ENCODE results near the gene KRTAP5-6.

The KRTAP5-6 gene

DNA sequence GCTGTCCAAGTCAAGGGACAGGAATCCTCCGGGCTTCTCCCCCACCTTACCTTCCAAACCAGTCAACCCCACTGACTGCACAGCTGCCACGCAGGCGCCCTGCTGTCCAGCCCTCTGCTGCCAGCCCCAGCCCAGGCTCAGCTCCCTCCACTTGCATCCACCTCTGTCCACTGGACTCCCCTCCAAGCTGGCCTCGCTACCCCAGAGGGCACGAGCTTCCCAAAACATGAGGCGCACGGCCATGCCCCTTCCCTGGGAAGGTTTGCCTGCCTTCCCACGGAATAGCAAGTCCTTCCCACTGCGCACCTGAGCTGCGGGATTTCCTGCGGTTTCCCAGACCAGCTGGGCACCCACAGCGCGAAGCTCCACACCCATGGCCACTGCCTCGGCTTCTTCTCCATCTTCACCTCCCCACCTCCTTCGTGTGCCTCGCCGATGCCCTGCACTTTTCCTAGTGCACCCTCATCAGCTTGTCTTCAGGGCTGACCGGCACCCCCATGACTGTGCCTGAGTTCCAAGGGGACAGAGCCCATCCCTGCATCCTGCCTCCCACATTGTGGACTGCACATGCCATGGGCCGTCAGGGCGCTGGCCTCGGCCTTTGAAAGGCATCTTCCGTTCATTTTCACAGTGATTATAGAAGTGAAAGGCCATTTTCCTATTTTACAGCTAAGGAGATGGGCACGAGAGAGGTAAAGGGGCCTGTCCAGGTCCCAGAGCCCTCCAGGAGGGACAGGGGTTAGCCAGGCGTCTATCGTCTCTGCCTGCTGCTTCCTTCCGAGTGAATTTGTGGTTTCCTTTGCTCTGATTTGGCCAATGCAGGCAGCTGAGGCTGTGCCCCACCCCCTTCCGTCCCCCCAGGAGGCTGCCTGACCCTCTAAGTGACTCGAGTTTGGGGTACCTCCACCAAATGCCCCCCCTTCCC, 37.0 kb downstream of the KRTAP5-6 start:
- no peak for DNase-seq (ENCODE audit: low read depth, low spot score)

DNA sequence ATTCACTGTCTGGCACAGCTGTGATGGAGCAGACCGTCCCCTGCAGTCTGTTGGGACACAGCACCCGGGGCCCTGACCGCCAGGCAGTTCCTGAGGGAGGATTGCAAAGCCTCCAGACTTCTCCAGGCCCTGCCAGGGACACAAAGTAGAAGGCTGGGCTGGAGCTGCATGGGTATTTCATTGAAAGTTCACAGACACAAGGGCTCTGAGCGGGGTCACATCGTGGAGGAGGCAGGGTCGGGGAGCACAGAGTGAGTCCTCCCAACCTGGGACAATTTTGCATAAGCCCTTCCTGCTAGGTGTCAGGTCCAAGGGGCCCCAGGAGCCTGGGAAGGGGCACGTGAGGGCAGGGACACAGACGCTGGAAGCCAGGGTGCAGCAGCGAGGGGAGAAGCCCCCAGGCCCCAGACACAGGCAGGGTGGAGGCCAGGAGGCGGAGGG, 37.7 kb downstream of the KRTAP5-6 start:
- DNase-seq (ENCODE audit: low read depth, low spot score): no peak

DNA sequence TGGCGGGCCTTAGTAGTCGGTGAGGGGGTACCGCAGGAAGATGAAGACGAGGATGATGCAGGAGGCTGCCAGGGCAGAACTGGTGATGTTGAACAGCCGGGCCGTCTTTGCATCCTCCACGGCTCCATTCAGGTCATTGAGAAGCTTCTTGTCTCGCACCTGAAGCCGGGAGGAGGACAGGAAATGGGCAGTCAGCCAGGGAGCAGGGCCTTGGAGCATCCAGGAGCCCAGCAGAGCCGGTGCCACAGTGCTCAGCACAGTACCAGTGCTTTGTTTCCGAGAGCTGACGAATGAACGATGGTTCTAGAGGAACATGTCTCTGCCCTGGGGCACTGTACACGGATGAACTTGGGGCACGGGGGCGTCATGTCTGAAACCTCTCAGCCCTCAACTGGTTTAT, 38.3 kb downstream of the KRTAP5-6 start:
- DNase-seq (ENCODE audit: low read depth, low spot score): no peak

DNA sequence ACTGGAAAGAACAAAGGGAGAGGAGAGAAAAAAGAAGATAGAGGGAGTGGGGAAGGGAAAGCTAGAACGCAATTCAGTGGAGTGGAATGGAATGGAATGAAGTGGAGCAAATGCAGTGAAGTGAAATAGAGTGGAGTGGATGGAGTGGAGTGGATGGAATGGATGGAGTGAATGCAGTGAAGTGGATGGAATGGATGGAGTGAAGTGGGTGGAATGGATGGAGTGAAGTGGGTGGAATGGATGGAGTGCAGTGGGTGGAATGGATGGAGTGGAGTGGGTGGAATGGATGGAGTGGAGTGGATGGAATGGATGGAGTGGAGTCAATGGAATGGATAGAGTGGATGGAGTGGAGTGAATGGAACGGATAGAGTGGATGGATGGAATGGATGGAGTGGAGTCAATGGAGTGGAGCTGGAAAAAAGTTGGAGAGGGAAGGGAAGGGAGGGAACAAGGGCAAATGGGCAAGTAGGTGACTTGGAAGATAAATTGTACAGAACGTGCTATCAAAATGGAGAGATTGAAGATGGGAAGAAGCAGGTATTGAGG, 39.5 kb downstream of the KRTAP5-6 start:
- DNase-seq (ENCODE audit: low read depth, low spot score): no peak

DNA sequence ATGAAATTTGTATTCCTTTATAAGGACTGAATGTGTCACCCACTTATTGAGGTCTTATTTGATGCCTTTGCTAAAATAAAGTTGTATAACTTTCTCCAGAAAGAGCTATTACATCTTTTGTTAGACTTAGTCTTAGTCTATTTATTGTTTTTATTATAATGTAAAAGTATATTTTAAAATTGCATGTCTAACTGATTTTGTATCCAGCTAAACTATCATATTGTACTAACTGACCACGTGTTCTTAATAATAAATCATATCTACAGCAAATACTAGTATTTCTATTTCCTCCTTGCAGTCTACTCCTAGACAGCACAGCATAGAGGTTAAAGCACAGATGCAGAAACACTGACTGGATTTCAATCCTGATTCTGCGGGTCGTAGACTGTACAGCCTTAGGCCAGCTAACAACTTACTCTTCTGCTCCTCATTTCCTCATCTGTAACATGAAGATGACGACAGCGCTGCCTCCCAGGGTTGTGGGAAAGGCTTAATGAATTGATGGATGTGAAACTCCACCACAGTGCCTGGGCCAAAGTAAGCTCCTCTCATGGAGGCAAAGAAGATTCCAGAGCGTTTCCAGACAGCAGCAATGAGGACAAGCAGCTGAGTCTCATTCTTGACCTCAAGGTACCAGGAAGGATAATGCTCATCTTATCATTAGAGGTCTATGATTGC, 40.2 kb downstream of the KRTAP5-6 start:
- no peak for DNase-seq (ENCODE audit: low read depth, low spot score)

DNA sequence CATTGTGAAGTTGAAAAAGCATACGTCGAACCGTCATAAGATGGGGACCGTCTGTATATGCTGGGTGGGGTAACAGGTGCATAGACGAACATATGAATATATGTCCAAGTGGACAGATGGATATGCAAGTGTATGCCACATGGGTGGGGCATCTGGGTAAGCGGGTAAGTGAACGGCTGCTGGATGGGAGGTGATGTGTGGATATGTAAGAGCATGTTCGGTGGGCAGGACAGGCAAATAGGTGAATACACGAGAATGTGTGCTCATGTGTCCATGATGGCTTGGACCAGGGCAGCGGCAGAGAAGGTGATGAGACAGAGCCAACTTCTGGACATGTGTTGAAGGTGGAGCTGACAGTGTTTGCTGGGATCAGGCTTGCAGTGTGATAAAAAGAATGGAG, 41.4 kb downstream of the KRTAP5-6 start:
- no peak for DNase-seq (ENCODE audit: low read depth, low spot score)

DNA sequence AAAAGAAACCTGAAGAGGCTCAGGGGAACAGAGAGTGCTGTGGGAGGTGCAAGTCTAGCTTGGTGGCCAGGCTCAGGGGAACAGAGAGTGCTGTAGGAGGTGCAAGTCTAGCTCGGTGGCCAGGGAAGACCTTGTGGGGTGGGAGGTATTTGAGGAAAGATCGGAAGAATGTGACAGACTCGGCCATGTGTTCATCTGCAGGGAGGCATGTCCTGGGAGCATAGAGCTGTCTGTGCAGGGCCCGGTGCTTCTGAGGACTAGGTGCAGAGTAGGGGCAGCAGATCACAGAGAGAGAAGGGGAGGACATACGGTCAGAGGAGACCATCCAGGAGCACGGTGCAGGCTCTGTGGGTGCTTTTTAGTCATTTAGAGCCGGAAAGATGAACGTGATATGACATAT, 42.6 kb downstream of the KRTAP5-6 start:
- DNase-seq (ENCODE audit: low read depth, low spot score): no peak

DNA sequence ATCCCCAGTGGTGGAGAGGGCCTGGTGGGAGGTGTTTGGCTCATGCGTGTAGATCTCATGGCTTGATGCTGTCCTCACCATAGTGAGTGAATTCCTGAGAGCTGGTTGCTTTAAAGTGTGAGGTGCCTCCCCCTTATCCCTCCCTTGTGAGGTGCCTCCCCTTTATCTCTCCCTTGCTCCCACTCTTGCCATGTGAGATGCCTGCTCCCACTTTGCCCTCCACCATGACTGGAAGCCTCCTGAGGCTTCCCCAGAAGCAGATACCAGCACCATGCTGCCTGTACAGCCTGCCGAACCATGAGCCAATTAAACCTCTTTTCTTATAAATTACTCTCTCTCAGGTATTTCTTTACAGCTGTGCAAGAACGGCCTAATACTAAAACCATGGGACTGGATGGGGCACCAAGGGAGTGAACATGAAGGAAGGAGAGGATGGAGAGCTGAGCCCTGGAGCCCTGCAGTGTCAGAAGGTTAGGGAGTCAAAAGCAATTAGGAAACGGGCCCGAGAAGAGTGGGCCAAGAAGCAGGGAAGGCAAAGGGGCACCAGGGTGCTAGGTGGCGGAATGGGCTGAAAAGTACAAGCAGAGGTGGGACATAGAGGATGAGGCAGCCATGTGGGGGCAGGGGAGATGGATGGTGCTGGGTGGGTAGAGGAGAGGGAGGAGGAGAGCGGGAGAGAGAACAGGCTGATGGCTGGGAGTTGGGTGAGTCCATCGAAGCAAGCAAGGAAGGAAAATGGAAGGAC, 44.0 kb downstream of the KRTAP5-6 start:
- no peak for DNase-seq (ENCODE audit: low read depth, low spot score)

DNA sequence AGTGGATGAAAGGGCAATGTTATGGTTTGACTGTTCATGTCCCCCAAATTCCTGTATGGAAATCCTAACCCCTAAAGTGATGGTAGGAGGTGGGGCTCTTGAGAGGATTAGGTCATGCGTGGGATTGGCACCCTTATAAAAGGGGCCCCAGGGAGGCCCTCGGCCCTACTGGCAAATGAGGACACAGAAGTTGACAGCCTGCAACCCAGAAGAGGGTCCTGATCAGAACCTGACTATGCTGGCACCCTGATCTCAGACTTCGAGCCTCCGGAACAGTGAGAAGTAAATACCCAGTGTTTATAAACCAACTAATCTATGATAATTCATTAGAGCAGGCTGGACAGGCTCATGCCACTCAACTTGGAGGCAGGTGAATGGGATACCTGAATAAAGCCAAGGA, 44.7 kb downstream of the KRTAP5-6 start:
- no peak for DNase-seq (ENCODE audit: low read depth, low spot score)

DNA sequence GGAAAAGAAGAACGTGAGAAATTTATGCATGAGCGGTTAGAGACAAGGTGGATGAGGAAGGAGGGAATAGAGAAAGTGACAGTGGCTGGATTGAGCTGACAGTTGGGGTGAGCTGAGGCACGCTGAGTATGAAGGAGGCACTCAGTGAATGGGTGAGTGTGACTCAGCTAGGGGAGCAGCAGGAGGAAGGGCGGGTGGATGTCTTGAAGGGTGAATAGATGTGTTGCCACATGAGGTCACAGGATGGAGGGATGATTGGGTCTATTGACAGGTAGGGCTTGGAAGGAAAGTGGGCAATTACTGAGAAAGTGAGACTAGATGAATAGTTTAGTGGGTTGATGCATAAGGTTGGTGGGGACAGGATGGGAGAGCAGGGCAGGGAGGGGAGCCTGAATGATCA, 45.4 kb downstream of the KRTAP5-6 start:
- DNase-seq (ENCODE audit: low read depth, low spot score): no peak

DNA sequence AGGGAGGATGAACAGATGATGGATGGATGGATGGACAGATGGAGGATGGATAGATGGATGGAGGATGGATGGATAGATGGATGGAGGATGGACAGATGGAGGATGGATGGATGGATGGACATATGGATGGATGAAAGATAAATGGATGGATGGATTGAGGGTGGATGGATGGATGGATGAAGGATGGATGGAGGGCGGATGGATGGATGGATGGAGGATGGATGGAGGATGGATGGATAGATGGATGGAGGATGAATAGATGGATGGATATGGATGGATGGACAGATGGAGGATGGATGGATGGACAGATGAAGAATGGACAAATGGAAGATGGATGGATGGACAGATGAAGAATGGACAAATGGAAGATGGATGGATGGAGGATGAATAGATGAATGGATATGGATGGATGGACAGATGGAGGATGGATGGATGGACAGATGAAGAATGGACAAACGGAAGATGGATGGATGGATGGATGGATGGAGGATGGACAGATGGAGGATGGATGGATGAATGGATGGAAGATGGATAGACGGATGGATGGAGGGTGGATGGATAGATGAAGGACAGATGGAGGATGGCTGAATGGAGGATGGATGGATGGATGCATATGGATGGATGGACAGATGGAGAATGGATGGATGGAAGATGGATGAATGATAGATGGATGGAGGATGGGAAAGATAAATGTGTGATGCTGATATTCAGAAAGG, 46.0 kb downstream of the KRTAP5-6 start:
- no peak for DNase-seq (ENCODE audit: low read depth, low spot score)

DNA sequence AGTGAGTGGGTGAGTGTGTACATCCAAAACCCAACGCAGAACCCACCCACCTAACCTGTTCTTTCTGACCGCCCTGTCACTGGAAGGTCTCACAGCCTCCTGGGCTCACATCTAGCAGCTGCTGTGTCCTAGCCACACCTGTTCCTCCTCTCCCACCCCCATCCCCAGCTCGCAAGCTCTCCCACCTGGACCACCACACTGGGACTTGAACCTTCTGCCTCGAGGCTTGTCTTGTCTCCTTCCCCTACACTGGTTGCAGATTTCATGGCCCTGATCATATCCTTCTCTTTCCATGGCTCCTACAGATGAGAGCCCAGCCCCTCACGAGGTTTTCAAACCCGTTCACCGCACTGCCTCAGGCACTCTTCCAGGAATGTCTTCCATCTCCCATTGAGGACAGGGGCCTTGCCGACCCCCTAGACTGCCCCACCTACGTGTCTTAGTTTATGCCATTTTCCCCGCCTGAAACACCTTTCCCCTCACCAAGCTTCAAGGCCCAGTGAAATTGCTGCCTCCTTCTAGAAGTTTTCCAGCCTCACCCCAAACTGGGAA, 46.7 kb downstream of the KRTAP5-6 start:
- DNase-seq (ENCODE audit: low read depth, low spot score): no peak

DNA sequence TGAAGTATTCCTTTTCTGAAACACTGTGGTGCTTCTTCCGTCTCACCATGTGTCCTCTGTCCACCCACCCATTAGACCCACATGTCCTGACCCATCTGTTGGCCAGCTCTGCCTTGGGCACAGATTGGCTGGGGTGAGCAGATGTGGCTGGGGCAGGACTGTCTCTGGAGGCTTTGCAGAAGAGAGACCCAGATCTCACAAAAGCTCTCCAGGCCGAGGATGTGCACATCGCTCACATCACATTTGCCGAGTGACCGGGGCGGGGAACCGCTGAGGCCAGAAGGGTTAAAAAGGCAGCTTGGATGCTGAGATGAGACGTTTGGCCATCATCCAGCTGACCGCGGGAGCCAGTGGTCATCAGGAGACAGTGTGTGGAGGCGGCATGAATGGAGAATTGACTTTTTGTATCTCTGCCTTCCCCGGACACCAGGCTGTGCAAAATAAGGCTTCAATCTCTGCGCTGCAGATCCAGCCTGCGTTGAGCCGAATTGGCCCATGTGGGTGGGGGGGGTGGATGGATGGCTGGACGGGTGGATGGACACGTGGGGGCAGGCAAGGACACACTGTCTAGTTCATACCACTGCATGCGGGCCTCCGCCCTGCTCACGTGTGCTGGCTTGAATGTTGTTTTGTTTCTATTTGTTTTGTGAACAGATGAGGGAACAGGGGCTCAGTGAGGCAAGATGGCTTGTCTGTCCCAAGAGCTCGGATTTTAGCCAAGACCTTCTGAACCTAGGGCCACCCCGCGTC, 47.3 kb downstream of the KRTAP5-6 start:
- DNase-seq (ENCODE audit: low read depth, low spot score): no peak

DNA sequence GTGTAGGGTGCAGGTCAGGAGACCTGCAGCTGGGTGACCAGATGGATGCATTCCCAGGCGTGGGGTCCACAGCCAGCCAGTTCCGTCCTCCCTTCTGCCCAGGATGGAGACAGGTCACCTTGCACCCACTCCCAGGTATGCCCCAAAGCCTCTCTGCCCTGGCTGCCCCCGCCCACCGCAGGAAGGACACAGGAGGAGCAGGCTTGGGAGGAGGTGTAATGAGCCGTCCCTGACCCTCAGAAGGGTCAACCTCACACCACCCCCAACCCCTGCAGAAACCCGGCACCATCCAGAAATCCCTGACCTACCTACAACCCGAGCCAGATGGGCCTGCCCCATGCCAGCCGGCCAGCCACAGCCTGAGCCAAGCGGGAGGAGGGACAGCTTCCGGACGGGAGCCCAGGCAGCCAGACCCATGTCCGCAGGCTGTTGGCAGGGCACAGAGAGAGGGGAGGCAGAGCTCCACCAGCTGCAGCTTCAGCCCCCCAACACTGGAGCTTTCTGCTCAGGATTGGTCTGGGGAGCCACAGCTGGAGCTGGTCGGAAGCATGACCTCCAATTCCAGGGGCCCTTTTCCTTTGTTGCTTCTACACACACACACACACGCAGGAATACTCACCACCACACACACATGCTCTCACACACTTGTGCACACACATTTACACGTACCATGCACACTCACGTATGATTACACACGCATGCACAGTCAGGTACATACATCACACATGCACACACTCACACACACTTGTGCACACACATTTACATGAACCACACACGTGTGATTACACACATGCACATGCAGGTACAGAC, 48.1 kb downstream of the KRTAP5-6 start:
- DNase-seq (ENCODE audit: low read depth, low spot score): no peak

DNA sequence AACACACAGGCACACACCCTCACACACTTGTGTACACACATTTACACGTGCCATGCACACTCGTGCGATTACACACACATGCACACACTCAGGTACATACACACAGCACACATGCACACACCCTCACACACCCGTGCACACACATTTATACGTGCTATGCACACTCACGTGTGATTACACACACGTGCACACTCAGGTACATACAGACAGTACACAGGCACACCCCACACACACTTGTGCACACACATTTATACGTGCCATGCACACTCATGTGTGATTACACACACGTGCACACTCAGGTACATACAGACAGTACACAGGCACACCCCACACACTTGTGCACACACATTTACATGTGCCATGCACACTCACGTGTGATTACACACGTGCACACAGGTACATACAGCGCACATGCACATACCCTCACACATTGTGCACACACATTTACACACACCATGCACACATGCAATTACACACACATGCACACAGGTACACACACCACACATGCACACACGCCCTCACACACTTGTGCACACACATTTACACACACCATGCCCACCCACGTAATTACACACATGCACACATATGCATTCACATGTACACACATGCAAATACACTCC, 48.8 kb downstream of the KRTAP5-6 start:
- DNase-seq (ENCODE audit: low read depth, low spot score): no peak

DNA sequence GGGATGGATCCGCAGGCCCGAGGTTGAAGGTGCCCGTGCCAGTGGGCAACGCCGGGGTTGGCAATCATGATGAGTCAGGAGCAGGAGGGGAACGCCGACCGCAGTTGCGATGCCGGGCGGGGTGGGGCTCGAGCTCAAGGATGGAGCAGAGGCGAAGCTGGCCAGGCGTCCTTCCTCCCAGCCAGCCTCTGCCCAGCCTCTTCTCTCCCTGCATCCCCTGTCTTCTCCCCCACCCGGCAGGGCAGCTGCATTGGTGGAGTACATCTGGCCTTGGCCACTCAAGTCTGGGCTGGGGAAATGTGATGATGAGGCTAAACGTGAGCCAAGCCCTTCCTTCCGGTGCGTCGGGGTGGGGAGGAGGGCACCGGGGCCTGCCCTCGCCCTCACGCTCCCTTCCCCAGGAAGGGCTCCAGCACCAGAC, 49.5 kb downstream of the KRTAP5-6 start:
- DNase-seq (ENCODE audit: low read depth, low spot score): no peak

DNA sequence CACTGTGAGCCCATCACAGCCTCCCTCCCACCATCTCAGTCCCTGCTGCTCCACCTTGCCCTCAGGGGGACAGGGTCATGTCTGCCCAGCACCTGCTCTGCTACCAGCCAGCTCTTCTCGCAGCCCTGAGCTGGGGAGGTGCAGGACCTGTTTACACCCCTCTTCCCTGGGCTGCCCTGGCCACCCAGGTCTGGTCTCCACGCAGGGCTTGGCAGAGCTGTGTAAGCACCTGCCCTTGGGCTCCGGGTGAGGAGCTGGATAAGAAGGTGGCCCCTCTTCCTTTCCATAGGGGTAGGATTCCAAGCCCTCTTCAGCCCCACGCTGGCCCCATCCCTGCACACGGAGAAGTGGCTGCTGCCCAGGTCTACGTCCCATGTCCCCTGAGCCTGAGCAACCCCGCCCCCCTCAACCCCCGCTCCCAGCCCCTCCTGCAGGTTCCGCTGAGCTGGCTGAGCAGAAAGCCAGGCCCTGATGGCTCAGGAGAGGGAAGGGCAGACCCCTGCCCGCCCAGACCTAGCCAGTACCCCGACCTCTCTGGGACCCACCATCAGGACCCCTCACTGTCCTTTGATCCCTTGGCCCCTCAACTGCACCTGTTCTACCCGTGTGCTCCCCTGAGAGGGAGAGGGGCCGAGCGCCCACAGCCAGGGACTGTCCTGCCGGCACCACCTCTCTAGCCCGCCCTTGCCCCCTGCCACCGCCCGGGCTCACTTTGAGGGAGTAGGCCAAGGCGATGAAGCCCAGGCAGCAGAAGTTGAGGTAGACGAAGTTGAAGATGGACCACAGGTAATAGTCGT, 50.2 kb downstream of the KRTAP5-6 start:
- no peak for DNase-seq (ENCODE audit: low read depth, low spot score)

Measured in iPS DF 19.7 (cell line).